Fibroblast of lung (primary cell): ENCODE results near the gene GPC5.

Experiments used
- CTCF ChIP-seq, 2 donors: IDR thresholded peaks in 1 of 2; conservative IDR thresholded peaks in 1 of 2; 1 replicate in 1 of 2; 2 replicates in 1 of 2; pipeline ENCODE4 v1.5.1; 2011 to 2012; ENCODE audit warnings: low read length in 2 of 2, control low read depth in 1 of 2, inconsistent platforms in 1 of 2, low read depth in 1 of 2, mild to moderate bottlenecking in 1 of 2
- EZH2 ChIP-seq: IDR thresholded peaks from 2 replicates; pipeline ENCODE4 v1.5.1; 2012; ENCODE audit warnings: low read length, control low read depth, mild to moderate bottlenecking; ENCODE audit errors: missing control alignments

- TF ChIP-seq CTCF (conservative IDR thresholded peaks at IDR 0.05 in 1 of 2, IDR thresholded peaks at IDR 0.05 in 1 of 2; ENCODE audit: low read depth in 1 of 2, low read length in 2 of 2) (no peak), EZH2 (no peak)
Measured at GRCh38 chr13:92414851-92415250, 1016.4 kb downstream of the GPC5 start.
